Measurements from ENCODE around the gene PCYOX1L.

PCYOX1L gene

DNA sequence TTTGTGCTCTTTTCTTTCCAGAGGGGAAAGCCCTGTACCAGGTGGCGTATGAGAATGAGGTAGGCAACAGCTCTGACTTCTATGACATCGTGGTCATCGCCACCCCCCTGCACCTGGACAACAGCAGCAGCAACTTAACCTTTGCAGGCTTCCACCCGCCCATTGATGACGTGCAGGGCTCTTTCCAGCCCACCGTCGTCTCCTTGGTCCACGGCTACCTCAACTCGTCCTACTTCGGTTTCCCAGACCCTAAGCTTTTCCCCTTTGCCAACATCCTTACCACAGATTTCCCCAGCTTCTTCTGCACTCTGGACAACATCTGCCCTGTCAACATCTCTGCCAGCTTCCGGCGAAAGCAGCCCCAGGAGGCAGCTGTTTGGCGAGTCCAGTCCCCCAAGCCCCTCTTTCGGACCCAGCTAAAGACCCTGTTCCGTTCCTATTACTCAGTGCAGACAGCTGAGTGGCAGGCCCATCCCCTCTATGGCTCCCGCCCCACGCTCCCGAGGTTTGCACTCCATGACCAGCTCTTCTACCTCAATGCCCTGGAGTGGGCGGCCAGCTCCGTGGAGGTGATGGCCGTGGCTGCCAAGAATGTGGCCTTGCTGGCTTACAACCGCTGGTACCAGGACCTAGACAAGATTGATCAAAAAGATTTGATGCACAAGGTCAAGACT, 10.3 kb downstream of the PCYOX1L start:
- no peak for DNase-seq

DNA sequence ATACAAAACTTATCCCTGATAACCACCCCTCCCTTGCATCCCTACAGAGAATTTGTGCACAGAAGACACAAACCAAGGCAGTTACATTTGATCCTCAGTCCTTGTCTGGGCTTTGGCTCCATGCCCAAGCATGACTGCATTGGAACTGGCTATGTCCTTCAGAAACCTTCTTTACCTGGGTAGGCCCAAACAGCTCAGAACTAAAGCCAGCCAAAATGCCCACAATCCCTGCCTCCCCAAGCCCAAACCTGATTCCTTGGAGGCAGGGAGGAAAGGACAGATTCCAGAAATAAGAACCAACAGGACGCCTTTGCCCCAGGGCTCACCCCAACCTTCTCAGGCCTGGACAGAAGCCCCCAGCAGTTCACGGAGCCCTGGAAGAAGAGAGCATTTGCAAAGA, 13.0 kb downstream of the PCYOX1L start:
- DNase-seq: no peak

DNA sequence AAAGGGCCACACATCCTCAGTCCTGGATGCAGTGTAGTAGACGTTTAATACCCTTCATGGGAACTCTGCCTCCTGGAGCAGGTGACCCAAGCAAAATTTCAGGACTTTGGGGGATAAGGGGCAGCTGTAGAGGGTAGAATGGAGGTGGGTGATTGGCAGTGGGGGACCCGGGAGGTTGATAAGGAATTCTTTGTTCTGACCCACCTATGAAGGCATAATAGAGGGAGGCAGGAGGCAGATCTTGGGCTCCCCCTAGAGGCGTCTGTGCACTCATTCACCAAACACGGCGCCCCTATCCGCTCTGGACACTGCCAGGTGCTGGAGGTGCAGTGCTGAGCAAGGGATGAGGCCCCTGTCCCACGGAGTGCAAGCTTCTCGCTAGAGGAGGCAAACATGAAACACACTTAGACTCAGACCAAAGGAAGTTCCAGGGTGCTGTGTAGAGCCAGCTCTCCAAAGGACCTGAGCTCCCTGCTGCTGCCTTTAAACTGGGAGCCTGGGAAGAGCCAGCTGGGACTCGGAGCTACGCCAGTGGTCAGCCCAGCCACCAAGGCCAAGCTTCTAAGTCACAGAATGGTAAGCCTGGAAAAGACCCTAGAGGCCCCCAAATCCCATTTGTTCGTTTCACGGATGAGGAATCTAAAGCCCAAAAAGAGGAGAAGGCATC, 13.6 kb downstream of the PCYOX1L start:
- DNase-seq: peak; percentile 75 to 78

DNA sequence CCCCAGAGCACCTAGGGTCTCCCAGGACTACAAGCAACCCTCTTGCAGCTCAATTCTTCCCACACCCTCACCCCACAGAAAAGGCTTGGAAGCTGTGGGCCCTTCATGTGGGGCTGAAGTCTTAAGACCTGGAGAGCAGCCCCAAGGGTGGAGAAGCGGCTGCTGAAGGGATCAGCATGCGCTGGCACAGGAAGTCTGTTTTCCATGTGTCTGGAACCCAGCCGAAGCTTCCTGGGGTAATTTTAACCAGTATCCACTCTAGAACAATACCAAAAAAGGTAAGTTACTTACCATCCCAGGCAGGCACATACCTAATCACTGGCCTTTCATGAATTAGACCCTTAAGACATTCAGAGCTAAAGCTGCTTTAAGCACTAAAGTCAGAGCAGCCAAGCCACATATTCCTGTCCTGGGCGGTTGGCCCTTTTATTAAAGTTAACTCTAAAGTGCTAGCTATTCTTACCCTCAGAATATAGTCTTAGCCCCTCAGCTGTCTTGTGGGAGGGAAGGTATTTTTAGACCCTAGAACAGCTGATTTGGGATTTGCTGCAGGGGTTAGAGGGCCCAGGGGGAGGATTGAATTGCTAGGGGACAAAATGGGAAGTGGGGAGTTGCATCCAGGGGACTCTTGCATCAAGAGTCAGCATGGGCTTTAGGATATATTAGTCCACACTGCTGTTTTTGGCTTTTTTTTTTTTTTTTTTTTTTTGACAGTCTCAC, 14.4 kb downstream of the PCYOX1L start:
- no peak for DNase-seq

DNA sequence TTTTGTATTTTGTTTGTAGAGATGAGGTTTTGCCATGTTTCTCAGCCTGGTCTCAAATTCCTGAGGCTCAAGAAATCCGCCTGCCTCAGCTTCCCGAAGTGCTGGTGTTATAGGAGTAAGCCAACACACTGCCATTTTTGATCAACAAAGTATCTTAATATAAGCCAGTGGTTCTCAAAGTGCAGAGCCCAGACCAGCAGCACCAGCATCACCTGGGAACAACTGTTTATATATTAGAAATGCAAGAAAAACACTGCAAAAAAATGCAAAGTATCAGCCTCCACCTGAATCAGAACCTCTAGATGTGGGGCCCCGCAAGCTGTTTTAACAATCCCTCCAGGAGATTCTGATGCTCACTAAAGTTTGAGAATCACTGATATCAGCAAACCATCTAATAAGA, 15.1 kb downstream of the PCYOX1L start:
- DNase-seq: no peak

DNA sequence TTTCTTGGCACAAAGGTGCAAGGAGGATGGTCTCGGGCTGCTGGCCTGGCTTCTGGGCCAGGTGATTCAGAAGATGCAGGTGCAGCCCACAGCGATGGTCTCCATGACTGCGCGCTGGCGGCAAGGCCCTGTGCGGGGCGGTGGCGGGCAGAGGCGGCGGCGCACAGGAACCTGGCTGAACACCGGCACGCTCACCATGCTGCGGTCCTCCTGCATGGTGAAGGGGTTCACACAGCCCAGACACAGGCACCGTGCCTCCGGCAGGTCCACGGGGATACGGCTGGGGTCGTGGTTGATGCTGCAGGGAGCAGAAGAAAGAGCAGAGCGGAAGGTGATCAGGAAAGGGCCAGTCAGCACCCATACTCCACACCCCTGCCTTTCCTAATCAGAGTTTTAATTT, 16.5 kb downstream of the PCYOX1L start:
- DNase-seq: no peak

DNA sequence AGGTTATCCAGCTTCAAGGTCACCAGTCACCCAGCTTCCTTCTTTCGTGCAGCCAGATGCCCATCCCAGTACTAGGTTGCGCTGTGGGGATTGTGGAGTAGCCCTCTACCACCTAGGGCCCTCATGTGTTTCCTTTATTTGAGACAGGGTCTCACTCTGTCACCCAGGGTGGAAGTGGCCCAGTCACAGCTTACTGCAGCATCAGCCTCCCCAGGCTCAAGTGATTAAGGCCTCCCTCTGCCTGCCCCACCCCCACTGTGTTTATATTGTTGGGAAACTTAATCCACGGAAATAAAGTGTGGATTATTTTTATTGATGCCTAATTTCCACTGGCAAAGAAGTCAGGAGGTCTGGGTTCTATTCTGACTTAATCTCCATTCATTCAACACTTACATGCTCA, 17.0 kb downstream of the PCYOX1L start:
- no peak for DNase-seq

DNA sequence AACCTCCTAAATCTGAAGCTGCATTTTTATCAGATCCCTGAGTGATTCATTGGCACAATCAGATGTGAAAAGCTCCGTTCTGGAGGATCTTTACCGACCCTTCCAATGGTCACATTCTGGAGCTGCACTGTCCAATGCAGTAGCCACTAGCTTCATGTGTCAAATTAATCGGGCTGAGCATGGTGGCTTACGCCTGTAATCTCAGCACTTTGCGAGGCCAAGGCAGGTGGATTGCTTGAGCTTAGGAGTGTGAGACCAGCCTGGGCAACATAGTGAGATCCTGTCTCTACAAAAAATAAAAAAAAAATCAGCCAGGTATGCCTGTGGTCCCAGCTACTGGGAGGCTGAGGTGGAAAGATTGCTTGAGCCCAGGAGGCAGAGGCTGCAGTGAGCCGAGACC, 17.6 kb downstream of the PCYOX1L start:
- no peak for DNase-seq

DNA sequence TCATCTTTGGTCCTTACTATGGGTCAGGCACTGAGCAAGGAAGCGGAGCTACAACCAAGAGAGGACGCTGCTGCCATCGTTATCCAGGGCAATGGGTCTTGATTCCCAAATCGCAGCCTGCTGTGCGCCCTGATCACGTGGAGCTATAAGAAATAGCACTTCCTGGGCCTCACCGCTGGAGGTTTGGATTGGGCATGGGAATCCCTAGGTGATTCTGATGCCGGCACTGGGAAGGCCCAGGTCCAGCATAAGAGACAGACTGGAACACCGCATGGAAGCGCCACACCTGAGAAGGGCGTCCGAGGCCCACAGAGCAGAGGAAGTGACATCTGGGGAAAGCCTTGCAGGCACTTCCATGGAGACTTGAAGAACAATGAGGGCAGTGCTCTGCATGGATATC, 18.3 kb downstream of the PCYOX1L start:
- DNase-seq: no peak

DNA sequence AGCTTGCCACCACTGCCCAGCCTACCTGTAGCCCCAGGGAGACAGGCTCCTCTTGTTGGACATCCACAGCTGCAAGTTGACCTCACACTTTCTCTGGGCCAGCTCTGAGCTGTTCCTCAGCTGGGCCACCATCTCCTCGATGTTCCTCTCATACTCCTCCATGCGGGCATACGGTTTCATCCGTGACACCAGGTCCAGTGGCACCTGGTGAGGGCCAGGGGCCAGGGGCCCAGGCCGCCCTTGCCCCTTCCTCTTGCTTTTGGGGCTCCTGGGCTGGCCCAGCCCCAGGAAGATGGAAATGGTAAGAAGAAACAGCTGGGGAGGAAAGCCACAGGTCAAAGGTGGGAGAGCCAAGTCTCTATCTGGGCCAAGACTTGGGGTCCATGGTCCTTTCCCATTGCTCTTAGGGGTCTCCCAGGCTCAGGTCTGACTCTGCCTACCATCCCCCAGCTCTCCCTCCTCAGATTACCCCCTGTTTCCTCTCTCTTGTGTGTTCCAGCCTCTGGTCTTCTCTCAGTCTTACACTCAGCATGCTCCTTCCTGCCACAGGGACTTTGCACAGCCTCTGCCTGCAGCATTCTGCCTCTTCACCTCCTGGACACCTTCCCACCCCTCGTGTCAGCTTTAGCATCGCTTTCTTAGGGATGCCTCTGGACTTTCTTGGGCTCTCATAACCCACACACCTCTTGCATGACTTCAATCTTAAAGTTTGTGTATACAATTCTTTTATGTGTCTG, 19.0 kb downstream of the PCYOX1L start:
- no peak for DNase-seq

DNA sequence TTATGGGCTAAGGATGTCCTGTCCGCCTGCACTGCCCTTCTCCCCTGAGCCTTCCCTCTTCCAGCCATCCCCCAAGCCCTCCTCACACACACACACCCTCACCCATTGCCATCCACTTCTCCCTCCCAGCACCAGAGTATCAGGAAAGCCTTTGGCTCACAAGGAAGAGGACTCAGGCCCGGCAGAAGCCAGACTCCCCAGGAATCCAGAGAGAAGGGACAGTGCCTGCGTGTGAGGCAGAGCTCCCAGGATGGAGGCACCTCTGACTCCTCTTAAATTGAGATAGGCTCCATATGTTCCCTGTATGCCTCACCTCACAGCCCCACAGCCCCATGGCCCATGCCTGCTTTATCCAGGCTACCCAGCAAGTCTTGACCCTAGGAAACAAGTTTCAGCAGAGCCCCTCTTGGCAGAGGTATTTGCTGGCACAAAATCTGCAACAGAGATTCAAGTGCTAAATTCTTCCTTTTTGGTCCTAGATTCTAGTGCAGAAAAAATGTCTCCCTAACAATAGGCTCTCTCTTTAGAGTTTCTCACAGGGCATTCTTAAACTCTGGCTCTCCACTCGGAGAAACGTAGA, 20.5 kb downstream of the PCYOX1L start:
- DNase-seq: no peak

DNA sequence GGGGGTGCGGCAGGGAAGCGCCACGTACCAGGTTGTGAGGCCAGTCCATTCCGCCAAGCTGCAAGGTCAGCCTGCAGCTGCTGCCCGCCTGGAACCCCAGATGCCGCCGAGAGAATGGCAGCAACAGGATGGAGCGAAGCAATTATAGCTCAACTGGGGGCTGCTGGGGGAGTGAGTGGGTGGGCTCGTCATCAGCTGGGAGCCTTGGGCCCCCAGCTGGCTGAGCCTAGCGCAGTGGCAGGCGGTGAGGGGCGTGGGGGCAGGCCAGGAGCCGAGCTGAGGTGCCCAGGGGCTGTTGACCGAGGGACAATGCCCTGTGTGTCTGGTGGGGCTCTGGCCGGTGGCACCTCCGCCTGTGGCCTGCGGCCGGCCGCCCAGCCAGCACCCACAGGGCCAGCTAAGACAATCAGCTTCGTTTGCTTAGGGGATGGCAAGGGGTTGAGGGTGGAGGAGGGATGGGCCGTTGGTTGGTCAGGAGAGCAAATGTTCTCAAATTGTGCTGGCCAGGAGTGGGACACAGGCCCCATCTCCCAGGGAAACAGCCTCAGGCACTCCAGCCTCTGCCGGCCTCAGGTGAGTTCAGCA, 21.4 kb downstream of the PCYOX1L start, which contains the start of gene IL17B:
IL17B (minus strand) TSS at position 116 of the 585 bp plus-strand sequence; CDS start at position 49, 67 bp downstream.
- DNase-seq: no peak

DNA sequence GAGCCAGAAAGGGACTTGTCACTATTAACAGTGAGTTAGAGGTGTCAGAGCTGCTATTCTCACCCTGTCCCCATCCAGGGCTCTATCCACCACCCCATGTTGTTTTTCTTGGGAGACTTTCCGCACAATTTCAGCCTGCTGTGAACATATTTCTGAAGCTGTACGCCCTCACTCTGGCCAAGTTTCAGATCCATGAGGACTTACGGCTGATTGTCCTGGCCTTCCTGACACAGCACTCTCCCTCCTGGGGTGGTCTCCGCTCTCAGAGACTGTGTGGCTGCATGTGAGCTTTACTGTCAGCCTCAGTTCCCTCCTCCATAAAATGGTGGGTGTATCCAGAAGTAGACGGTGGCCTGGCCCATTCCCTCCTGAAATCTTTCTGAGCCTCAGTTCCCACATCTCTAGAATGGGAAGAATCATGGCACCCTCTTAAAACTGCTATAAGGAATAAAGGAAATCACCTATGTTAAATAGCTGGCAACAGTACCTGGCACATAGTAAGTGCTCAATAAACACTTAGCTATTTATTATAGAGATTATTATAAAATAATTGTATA, 22.1 kb downstream of the PCYOX1L start:
- no peak for DNase-seq

DNA sequence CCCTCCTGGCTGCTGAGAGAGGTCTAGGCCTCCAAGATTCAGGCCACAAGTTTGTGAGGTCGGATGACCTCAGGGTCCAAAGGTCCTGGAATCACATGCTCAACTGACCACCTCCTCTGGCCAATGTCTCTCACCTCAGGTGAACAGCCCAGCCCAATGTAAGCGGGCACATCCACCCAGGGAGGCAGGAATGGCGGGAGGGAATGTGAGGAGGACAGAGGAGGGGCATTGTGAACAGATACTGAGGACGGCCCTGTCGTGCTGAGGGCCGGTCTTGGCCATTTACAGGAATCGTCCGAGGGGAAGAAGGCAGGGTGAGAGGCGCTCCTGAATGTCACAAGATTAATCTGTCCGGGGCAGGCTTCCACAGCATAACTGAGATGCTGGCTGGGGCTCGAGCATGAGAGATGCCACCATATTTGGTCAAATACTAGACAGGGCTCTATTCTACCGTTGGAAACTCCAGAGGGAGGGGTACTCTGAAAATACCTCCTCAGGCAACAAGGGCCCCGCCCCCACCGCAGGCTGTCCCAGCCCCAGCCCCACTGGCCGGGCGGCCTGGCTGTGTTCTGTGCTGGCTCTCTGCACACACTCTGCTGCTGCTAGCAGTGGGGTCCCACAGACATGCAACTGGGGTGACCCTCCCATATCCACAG, 22.7 kb downstream of the PCYOX1L start:
- no peak for DNase-seq

DNA sequence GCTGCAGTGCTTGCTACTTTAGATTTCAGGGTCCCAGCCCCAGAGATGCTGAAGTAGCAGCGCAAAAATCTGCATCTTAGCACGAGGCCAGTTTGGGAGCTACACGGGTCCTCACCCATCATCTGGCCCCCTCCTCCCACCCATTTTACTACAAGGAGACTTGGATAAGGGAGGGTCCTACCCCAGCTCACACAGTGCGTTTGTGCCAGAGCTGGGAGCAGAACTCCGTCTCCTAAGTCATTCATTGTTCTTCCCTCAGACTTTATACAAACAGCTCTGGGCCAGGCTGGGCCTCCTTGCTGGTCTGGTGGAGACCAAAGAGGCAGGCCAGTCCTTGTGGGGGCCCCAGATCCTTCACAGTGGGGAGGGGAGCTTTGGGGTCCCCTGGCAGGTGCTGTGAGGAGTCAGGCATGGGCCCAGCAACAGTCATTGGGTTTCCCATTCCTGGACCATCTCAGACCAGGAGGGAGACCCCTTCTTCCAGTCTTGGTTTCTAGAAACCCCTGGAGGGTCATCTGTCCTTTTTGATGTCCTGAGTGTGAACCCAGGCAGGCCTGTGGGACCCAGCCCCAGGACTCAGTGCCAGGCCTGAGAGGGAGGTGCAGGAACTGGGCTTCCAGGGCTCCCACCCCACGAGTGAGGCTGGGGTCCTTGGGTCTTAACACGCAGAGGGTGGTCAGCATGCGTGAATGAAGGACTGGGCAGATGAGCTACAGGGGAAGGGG, 23.6 kb downstream of the PCYOX1L start:
- no peak for DNase-seq

DNA sequence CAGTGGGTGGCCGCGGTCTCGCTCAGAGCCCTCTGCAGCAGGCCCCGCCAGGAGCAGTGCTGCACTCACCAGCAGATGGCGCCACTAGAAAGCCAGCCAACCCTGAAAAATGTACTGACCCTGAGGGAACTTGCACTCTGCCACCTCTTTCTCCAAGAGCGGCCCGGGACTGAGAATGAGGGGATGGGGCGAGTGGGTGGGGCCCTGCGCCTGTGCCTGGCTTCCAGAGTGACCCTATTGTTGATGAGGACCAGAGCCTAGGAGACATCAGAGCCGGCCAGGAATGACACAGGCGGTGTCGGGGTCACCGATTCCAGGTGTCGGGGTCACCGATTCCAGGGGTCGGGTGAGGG, 24.1 kb downstream of the PCYOX1L start:
- peak; percentile 84 to 86 for DNase-seq

DNA sequence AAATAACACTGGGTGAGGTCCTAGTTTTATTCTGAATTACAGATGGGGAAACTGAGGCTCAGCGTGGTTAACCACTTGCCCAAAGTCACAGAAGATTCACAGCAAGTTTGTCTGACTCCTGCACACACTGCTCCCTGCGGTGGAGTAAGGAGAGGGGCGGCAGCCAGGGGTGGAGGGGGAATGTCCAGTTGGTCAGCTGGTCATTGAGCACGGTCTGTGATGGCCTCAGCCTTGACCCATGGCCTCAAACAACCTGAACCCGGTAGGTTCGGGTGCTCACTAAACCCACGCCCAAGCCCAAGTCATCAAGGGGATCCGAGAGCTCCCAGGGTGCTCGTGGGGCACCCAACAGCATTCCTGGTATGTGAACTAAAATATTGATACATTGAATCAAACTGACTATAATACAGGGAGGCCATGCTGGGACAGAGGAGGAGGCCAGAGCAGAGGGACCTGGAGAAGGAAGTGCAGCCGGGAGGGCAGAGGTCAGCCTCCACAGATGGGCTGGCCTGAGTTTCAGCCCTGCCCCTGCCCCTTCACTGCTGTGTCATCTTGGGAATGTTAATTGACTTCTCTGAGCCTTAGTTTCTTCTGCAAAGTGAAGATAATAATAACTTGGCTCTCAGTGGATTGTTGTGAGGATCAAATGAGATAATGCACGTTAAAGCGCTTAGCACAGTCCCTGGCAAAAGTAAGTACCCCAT, 24.8 kb downstream of the PCYOX1L start:
- DNase-seq: no peak

DNA sequence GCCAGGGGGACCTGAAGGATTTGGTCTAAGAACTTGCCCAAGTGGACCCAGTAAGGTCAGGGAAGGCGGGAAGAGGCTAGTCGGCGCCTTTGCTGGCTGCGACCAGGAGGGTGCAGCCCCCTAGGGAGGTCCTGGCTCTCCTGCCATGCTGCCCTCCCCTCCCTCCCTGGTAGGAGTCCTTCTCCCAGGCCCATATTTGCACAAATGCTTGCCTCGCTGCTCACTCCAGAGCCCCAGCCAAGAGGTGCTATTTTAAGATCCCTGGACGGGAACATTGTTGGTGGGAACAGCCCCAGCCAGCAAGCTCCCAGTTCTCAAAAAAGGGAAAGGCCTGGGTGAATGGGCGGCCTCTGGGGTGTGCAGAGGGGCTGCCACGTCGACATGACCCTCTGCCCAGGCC, 25.6 kb downstream of the PCYOX1L start:
- DNase-seq: no peak

DNA sequence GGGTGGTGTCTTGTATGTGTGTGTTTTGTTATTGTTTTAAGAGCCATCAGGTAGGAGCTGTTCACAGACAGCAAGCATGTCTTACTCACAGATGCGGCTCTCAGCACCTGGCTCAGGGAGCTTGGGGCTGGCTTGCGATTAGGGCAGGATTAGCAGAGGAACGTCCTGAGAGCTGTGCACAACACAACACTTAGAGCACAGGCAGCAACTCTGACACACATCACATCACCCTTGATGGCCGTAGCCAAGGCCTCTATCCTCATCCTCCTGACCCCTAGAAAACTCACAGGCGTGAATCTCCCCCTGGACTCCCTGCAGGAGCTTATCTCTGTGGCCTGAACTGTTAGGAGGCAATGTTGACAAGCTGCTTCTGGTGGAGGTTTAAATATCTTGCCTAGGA, 28.3 kb downstream of the PCYOX1L start:
- DNase-seq: no peak

DNA sequence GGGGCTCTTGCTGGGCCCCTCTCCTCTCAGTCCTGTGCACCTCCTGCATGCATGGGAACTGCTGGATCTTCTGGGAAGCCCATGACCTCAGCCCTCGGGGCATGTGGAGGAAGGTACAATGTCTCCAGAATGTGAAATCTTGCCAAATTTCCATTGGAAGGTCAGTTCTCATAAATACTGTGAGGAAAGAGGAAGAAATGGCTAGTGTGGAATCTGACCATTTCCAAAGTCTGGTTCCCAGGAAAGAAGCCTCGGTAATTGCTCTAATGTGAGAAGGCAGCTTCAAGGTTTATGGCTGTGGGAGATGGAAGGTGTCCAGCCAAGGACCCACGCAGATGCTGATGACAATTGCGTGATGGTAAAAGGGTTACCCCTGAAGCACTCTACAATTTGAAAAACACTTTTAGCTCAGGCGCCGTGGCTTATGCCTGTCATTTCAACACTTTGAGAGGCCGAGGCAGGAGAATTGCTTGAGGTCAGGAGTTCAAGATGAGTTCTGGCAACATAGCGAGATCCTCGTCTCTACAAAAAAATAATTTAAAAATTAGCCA, 29.3 kb downstream of the PCYOX1L start:
- DNase-seq: no peak

Measured in activated T-cell treated with anti-CD3 and anti-CD28 coated beads, Interleukin-2, amount 50 U/mL, for 48 hours (primary cell).